Adrenal gland (tissue), 12 donors: ENCODE data around the gene RYR2. TPM values are rescaled to one million over a fixed set of nuclear protein-coding genes. Genes with fewer than 3 reads are reported as not detected.

Experiments used
- DNase-seq, 7 donors: peaks; one replicate each; pipeline ENCODE4 v3.0.0-alpha.2; 2019 to 2020
- H3K27ac ChIP-seq, 5 donors: fragments of 200-600 bp; sonication (generic) in 4 of 5; 1 replicate in 3 of 5; 2 replicates in 2 of 5; pipeline versions ENCODE4 v1.5.1 to v1.8.0; 2016 to 2020; ENCODE audit warnings: mild to moderate bottlenecking in 1 of 5
- H3K27me3 ChIP-seq: fragments of 200-600 bp; 2 replicates; pipeline ENCODE4 v1.8.0; 2021
- H3K36me3 ChIP-seq, 2 donors: fragments of 200-600 bp; replicated peaks in 1 of 2; 1 replicate in 1 of 2; 2 replicates in 1 of 2; pipeline versions ENCODE4 v1.5.1 to v1.8.0; 2018 to 2022
- H3K4me1 ChIP-seq, 2 donors: fragments of 200-600 bp; replicated peaks in 1 of 2; 1 replicate in 1 of 2; 2 replicates in 1 of 2; pipeline versions ENCODE4 v1.5.1 to v1.8.0; 2018 to 2021
- H3K4me3 ChIP-seq, 4 donors: fragments of 200-600 bp; sonication (generic) in 3 of 4; one replicate each; pipeline ENCODE4 v1.5.1; 2016 to 2018
- H3K9me3 ChIP-seq, 3 donors: fragments of 200-600 bp; sonication (generic) in 1 of 3; replicated peaks in 1 of 3; 1 replicate in 2 of 3; 2 replicates in 1 of 3; pipeline versions ENCODE4 v1.5.1 to v1.8.0; 2016 to 2021
- CTCF ChIP-seq, 6 experiments: fragments of 450-650 bp in 4 of 6; fragments of 200-600 bp in 2 of 6; sonication (generic) in 1 of 6; IDR thresholded peaks; 1 replicate in 5 of 6; 2 replicates in 1 of 6; pipeline versions ENCODE4 v1.5.1 to v1.8.0; 2016 to 2021; ENCODE audit warnings: antibody characterized with exemption in 6 of 6, mild to moderate bottlenecking in 2 of 6, moderate library complexity in 1 of 6
- POLR2A ChIP-seq, 2 donors: fragments of 450-650 bp; IDR thresholded peaks; one replicate each; pipeline ENCODE4 v1.6.1; 2017; ENCODE audit warnings: antibody characterized with exemption in 2 of 2, mild to moderate bottlenecking in 2 of 2, moderate library complexity in 1 of 2
- WGBS, 4 donors: extraction: QIAGEN DNeasy Blood & Tissue Kit in 2 of 4; methylation state at CpG; one replicate each; pipeline versions ENCODE4 v1.1.5 to v1.1.7; 2013 to 2017; 5-methylcytosine and 5-hydroxymethylcytosine counted together
- intact Hi-C, 2 donors: fragments of 100-400 bp; cut with DNase I; formaldehyde crosslinking; loops; one replicate each; pipeline versions ENCODE4 v1.14.1 to v1.15.0; 2022 to 2023
- polyA plus RNA-seq, 3 donors: library from polyadenylated mRNA; stranded (reverse); fragments of 200-250 nt in 2 of 3; fragments of 350-450 nt in 1 of 3; fragmentation: Illumina TruSeq in 1 of 3; extraction: RNeasy Lipid Tissue Mini Kit (QIAGEN cat#74804) in 1 of 3; gene quantifications; one replicate each; pipeline ENCODE4 v1.2.3, GENCODE V29; 2013 to 2014
- total RNA-seq, 9 donors: library from RNA; depleted of rRNA in 4 of 9; stranded (reverse); fragments of >200 nt in 4 of 9; fragments of 120-200 nt in 1 of 9; fragmentation: NEBNext Ultra II Directional in 1 of 9; extraction: Animal tissue kit (Norgen Biotek cat#: 25700) in 1 of 9; gene quantifications; one replicate each; pipeline versions ENCODE4 v1.1.0 to v1.2.4, GENCODE V29; 2013 to 2023
- donor health status: healthy with polysubstance abuse.
- donor health status: Bipolar disorder and iron deficiency.
- donor health status: DM: yes; HTN: yes; CAD: no.
- donor health status: DM: no; HTN: no; CAD: no.
- donor health status: DM: no; HTN: no; CAD: no.
- donor health status: DM: yes; HTN: yes; CAD: no.

Gene RYR2
- total and polyA plus RNA-seq, 12 donors = 0.07 to 6.3 (median 0.18) TPM; not detected in 1

- Histone ChIP-seq H3K36me3 (no peaks in the 10 kb centered on the region), H3K27me3 (no peaks in the 10 kb centered on the region), H3K4me3 (no peak overlapping the region), H3K9me3 (no peaks in the 10 kb centered on the region), H3K4me1 (no peaks in the 10 kb centered on the region), H3K27ac (no peak overlapping the region)
- no peak for DNase-seq
- TF ChIP-seq POLR2A (IDR thresholded peaks at IDR 0.05) (no peak), CTCF (IDR thresholded peaks at IDR 0.05) (no peak)
- WGBS, 4 donors = 38 to 60% (median 49%) methylated on average over 7 to 8 of the region's 8 CpGs
- intact Hi-C loops = no loop called here
These were observed 144.7 kb downstream of the RYR2 start for GRCh38 chr1:237186675-237187074.

GRCh38 chr1:237187842-237188241, 145.9 kb downstream of the RYR2 start:
- no peaks in the 10 kb centered on the region for H3K9me3 ChIP-seq
- no peaks in the 10 kb centered on the region for H3K27me3 ChIP-seq
- TF ChIP-seq CTCF (IDR thresholded peaks at IDR 0.05) (no peak), POLR2A (IDR thresholded peaks at IDR 0.05) (no peak)
- WGBS, 4 donors = 68 to 78% (median 71%) methylated on average over 3 of the region's 3 CpGs
- no peaks in the 10 kb centered on the region for H3K4me1 ChIP-seq
- no peak overlapping the region for H3K4me3 ChIP-seq
- H3K36me3 ChIP-seq = no peaks in the 10 kb centered on the region
- intact Hi-C loops = no loop called here
- no peak for DNase-seq
- no peak overlapping the region for H3K27ac ChIP-seq

GRCh38 chr1:237191403-237191802, 149.4 kb downstream of the RYR2 start:
- no peak for DNase-seq
- intact Hi-C loops = no loop called here
- Histone ChIP-seq H3K36me3 (no peaks in the 10 kb centered on the region), H3K27ac (no peak overlapping the region), H3K27me3 (no peaks in the 10 kb centered on the region), H3K4me1 (no peaks in the 10 kb centered on the region), H3K4me3 (no peak overlapping the region), H3K9me3 (no peaks in the 10 kb centered on the region)
- 83 to 92% (median 87%) methylated on average over 9 of the region's 9 CpGs for WGBS, 4 donors
- TF ChIP-seq CTCF (IDR thresholded peaks at IDR 0.05) (no peak), POLR2A (IDR thresholded peaks at IDR 0.05) (no peak)

- WGBS, 4 donors = 75 to 80% (median 76%) methylated on average over 7 of the region's 7 CpGs
- Histone ChIP-seq H3K36me3 (no peaks in the 10 kb centered on the region), H3K4me1 (no peaks in the 10 kb centered on the region), H3K27me3 (no peaks in the 10 kb centered on the region), H3K9me3 (no peaks in the 10 kb centered on the region), H3K4me3 (no peak overlapping the region), H3K27ac (no peak overlapping the region)
- intact Hi-C loops = no loop called here
- TF ChIP-seq POLR2A (IDR thresholded peaks at IDR 0.05) (no peak), CTCF (IDR thresholded peaks at IDR 0.05) (no peak)
- no peak for DNase-seq
These were observed 155.8 kb downstream of the RYR2 start for GRCh38 chr1:237197470-237198425.
